NCI-H146 treated with DMSO at 0.1 percent for 48 hours (cell line): Measurements from ENCODE around the gene CTDSPL2.
"Not testable (repeated sequence)": the region's sequence is repeated elsewhere in the genome, so short reads cannot be mapped to it uniquely, and the experiment has no call there.

Source experiments
- DNase-seq: peaks from one replicate; lab custom pipeline; 2025; ENCODE audit not compliant: unreplicated experiment; lab: John Stamatoyannopoulos, UW

CTDSPL2 gene

GRCh38 chr15:44426975-44427755 is at the start of gene CTDSPL2:
CTDSPL2 (plus strand) TSS chr15:44427629; CDS start chr15:44459015, 31,386 bp downstream.
- peak; percentile 98 for DNase-seq

GRCh38 chr15:44381236-44381635 is 46.2 kb upstream of the CTDSPL2 start:
- DNase-seq, result no peak

GRCh38 chr15:44385344-44385942 is 42.0 kb upstream of the CTDSPL2 start:
- no peak for DNase-seq

GRCh38 chr15:44394062-44394461 is 33.4 kb upstream of the CTDSPL2 start:
- DNase-seq, result no peak

GRCh38 chr15:44394562-44394961 is 32.9 kb upstream of the CTDSPL2 start:
- no peak for DNase-seq

GRCh38 chr15:44397869-44398268 is 29.6 kb upstream of the CTDSPL2 start:
- no peak for DNase-seq

GRCh38 chr15:44414001-44414400 is 13.4 kb upstream of the CTDSPL2 start:
- DNase-seq, result no peak

- DNase-seq, result peak; percentile 63
These were observed 611 bp downstream of the CTDSPL2 start for GRCh38 chr15:44427756-44428724.

- DNase-seq, result no peak
These were observed 8.7 kb downstream of the CTDSPL2 start for GRCh38 chr15:44435893-44436667.

GRCh38 chr15:44438402-44438801 is 11.0 kb downstream of the CTDSPL2 start:
- DNase-seq, result no peak

- DNase-seq, result no peak
These were observed 13.7 kb downstream of the CTDSPL2 start for GRCh38 chr15:44441095-44441501.

GRCh38 chr15:44443515-44443914 is 16.1 kb downstream of the CTDSPL2 start:
- no peak for DNase-seq

- DNase-seq, result no peak
These were observed 20.4 kb downstream of the CTDSPL2 start for GRCh38 chr15:44447772-44448376.

- no peak for DNase-seq
These were observed 22.7 kb downstream of the CTDSPL2 start for GRCh38 chr15:44450172-44450571.

- DNase-seq, result not testable (repeated sequence)
These were observed 26.3 kb downstream of the CTDSPL2 start for GRCh38 chr15:44453578-44454283.

- no peak for DNase-seq
These were observed 31.0 kb downstream of the CTDSPL2 start for GRCh38 chr15:44458429-44458828.

GRCh38 chr15:44468709-44469385 is 41.4 kb downstream of the CTDSPL2 start:
- no peak for DNase-seq

- DNase-seq, result no peak
These were observed 44.5 kb downstream of the CTDSPL2 start for GRCh38 chr15:44471885-44472455.

- no peak for DNase-seq
These were observed 51.9 kb downstream of the CTDSPL2 start for GRCh38 chr15:44479343-44479742.
